K562 (cell line): Measurements from ENCODE around the gene NRF1. TPM values are rescaled to one million over a fixed set of nuclear protein-coding genes. Genes with fewer than 3 reads are reported as not detected.

Experiments
- ATAC-seq: fragments of 200-7000 bp; cut with Tn5 transposase; 3 replicates; pipeline ENCODE4 v1.9.1; 2020; ENCODE audit warnings: moderate library complexity
- BruUV-seq: library from RNA; stranded (reverse); fragments of 400-500 nt; replicated peaks from 2 replicates; lab custom pipeline; 2021; lab: Mats Ljungman, UMichigan
- CTCF ChIA-PET: fragments of 300-600 bp; formaldehyde crosslinking; extraction: SDS; loops from one replicate; lab custom pipeline; 2021; ENCODE audit warnings: low intra/inter-chr PET ratio; lab: Yijun Ruan, JAX
- POLR2A ChIA-PET: fragments of 300-600, 350-650 bp; sonication (Branson Sonifier 250); formaldehyde crosslinking; extraction: SDS; loops from one replicate; lab custom pipeline; 2021; ENCODE audit warnings: antibody characterized with exemption, inconsistent platforms; lab: Yijun Ruan, JAX
- DNase-seq, 4 experiments: peaks; one replicate each; pipeline versions ENCODE4 v3.0.0 to v3.0.0-alpha.2; 2011 to 2018; ENCODE audit warnings: low spot score in 3 of 4, mixed read lengths in 3 of 4; ENCODE audit errors: extremely low read depth in 1 of 4
- FAIRE-seq: peaks from 2 replicates; lab custom pipeline; 2011; peaks lifted over from hg19 to GRCh38; lab: Jason Lieb, UNC
- H2AFZ ChIP-seq: 2 replicates; pipeline ENCODE4 v1.6.0; 2011; ENCODE audit warnings: low read depth, low read length, control low read depth, inconsistent platforms
- H3K27ac ChIP-seq: fragments of 200-600 bp; 3 replicates; pipeline ENCODE4 v1.8.0; 2011; ENCODE audit warnings: low read depth, mild to moderate bottlenecking, control low read depth, inconsistent platforms, low read length, moderate library complexity, mixed read lengths; ENCODE audit errors: extremely low read depth
- H3K27me3 ChIP-seq, 2 experiments: fragments of 300-600 bp in 1 of 2; 2 replicates in 1 of 2; 3 replicates in 1 of 2; pipeline versions ENCODE4 v1.6.0 to v1.8.0; 2011; ENCODE audit warnings: inconsistent platforms in 2 of 2, low read length in 2 of 2, mild to moderate bottlenecking in 1 of 2, mixed read lengths in 1 of 2, moderate library complexity in 1 of 2; ENCODE audit not compliant: control insufficient read depth in 2 of 2, insufficient read depth in 2 of 2
- H3K36me3 ChIP-seq: fragments of 300-600 bp; 3 replicates; pipeline ENCODE4 v1.8.0; 2011; ENCODE audit warnings: mild to moderate bottlenecking, low read length, inconsistent platforms; ENCODE audit not compliant: control insufficient read depth, insufficient read depth
- H3K4me1 ChIP-seq, 2 experiments: fragments of 200-600 bp in 1 of 2; replicated peaks in 1 of 2; 2 replicates in 1 of 2; 3 replicates in 1 of 2; pipeline versions ENCODE4 v1.5.1 to v1.8.0; 2011; ENCODE audit warnings: inconsistent platforms in 2 of 2, low read length in 2 of 2, mild to moderate bottlenecking in 1 of 2, mixed read lengths in 1 of 2, moderate library complexity in 1 of 2; ENCODE audit not compliant: control insufficient read depth in 2 of 2, insufficient read depth in 2 of 2
- H3K4me2 ChIP-seq: 2 replicates; pipeline ENCODE4 v1.6.1; 2011; ENCODE audit warnings: low read length, control low read depth, inconsistent platforms, mixed read lengths; ENCODE audit not compliant: insufficient read depth
- H3K4me3 ChIP-seq: fragments of 200-600 bp; sonication (generic), shearing (Covaris generic); 2 replicates; pipeline ENCODE4 v1.5.1; 2016; ENCODE audit warnings: control low read depth, inconsistent platforms
- H3K79me2 ChIP-seq: fragments of 200-600 bp; 3 replicates; pipeline ENCODE4 v1.8.0; 2011; ENCODE audit warnings: low read length, inconsistent platforms; ENCODE audit not compliant: control insufficient read depth, insufficient read depth
- H3K9ac ChIP-seq, 2 experiments: 2 replicates each; pipeline versions ENCODE4 v1.6.0 to v1.6.1; 2011; ENCODE audit warnings: low read depth in 2 of 2, low read length in 2 of 2, control low read depth in 1 of 2, inconsistent platforms in 1 of 2, mild to moderate bottlenecking in 1 of 2, mixed read lengths in 1 of 2; ENCODE audit not compliant: insufficient read depth in 1 of 2
- H3K9me1 ChIP-seq: one replicate; pipeline ENCODE4 v1.6.0; 2011; ENCODE audit warnings: inconsistent platforms, mild to moderate bottlenecking, low read length, moderate library complexity; ENCODE audit not compliant: control insufficient read depth, insufficient read depth
- H3K9me3 ChIP-seq: replicated peaks from 2 replicates; pipeline ENCODE4 v1.5.1; 2011; ENCODE audit warnings: low read depth, low read length, inconsistent platforms; ENCODE audit not compliant: control insufficient read depth, insufficient read depth
- H4K20me1 ChIP-seq: replicated peaks from 2 replicates; pipeline ENCODE4 v1.6.1; 2011; ENCODE audit warnings: low read length, inconsistent platforms, mixed read lengths; ENCODE audit not compliant: control insufficient read depth, insufficient read depth
- CLOCK ChIP-seq: fragments of 250-450 bp; sonication (Bioruptor Pico); IDR thresholded peaks from 2 replicates; pipeline ENCODE4 v1.4.0; 2020; ENCODE audit warnings: mild to moderate bottlenecking, moderate library complexity, borderline replicate concordance
- HCFC1 ChIP-seq: IDR thresholded peaks from 2 replicates; pipeline ENCODE4 v1.6.1; 2012; ENCODE audit warnings: low read depth, low read length, improper control_type of control experiment
- RREB1 ChIP-seq: fragments of 250-450 bp; sonication (Bioruptor Pico); IDR thresholded peaks from 2 replicates; pipeline ENCODE4 v1.4.0; 2020
- STAT6 ChIP-seq: sonication (generic); formaldehyde crosslinking; IDR thresholded peaks from 2 replicates; pipeline ENCODE4 v1.8.1; 2023; ENCODE audit warnings: mild to moderate bottlenecking, missing genetic modification reagents
- TEAD1 ChIP-seq, 2 experiments: fragments of 450-650 bp in 1 of 2; sonication (generic) in 1 of 2; formaldehyde crosslinking; IDR thresholded peaks; 2 replicates each; pipeline versions ENCODE4 v1.4.0 to v1.8.0; 2020 to 2022; ENCODE audit warnings: mild to moderate bottlenecking in 2 of 2, missing genetic modification reagents in 1 of 2
- U2AF2 ChIP-seq: fragments of 200-400 bp; formaldehyde crosslinking; optimal IDR thresholded peaks from 2 replicates; pipeline ENCODE3; 2017; ENCODE audit warnings: low read depth, mild to moderate bottlenecking, low read length
- XRCC4 ChIP-seq: IDR thresholded peaks from one replicate; pipeline ENCODE4 v1.6.1; 2011; ENCODE audit not compliant: insufficient read depth, insufficient read length; ENCODE audit errors: extremely low read depth
- ZNF140 ChIP-seq: fragments of 250-450 bp; sonication (Bioruptor Pico); IDR thresholded peaks from 2 replicates; pipeline ENCODE4 v1.8.0; 2021; ENCODE audit warnings: moderate library complexity, mild to moderate bottlenecking, inconsistent platforms
- ZNF146 ChIP-seq: IDR thresholded peaks from one replicate; pipeline ENCODE4 v1.6.1; 2018; ENCODE audit warnings: missing compliant biosample characterization; ENCODE audit not compliant: unreplicated experiment
- ZNF217 ChIP-seq: sonication (generic); formaldehyde crosslinking; IDR thresholded peaks from 2 replicates; pipeline ENCODE4 v1.8.0; 2022; ENCODE audit warnings: mild to moderate bottlenecking, missing genetic modification reagents
- ZNF586 ChIP-seq: fragments of 450-650 bp; formaldehyde crosslinking; conservative IDR thresholded peaks from 2 replicates; pipeline ENCODE4 v1.4.0; 2020; ENCODE audit warnings: mild to moderate bottlenecking, moderate library complexity
- WGBS: fragments of 100-300 bp; shearing (Covaris generic); methylation state at CpG from one replicate; pipeline ENCODE4 v1.1.6; 2016; ENCODE audit warnings: low coverage, mixed read lengths; ENCODE audit not compliant: insufficient coverage; ENCODE audit errors: missing lambda C conversion rate; 5-methylcytosine and 5-hydroxymethylcytosine counted together
- in situ Hi-C: fragments of 300-500 bp; cut with MboI; formaldehyde crosslinking; loops from 4 replicates; pipeline ENCODE4 v1.15.0; 2018; ENCODE audit warnings: inconsistent platforms, mixed read lengths
- intact Hi-C: fragments of 100-400 bp; cut with micrococcal nuclease; formaldehyde crosslinking; loops from 2 replicates; pipeline ENCODE4 v1.14.2; 2022
- polyA plus RNA-seq, 8 experiments: library from polyadenylated mRNA; depleted of rRNA in 4 of 8; stranded (reverse) in 5 of 8; unstranded in 3 of 8; fragments of >200 nt; fragmentation: Nextera tagmentation in 2 of 8; fragmentation: Illumina TruSeq in 1 of 8; extraction: Ambion mirVana in 2 of 8; extraction: Trizol in 1 of 8; gene quantifications; 2 replicates each; pipeline versions ENCODE4 v1.2.1 to v1.2.3, GENCODE V29; 2011 to 2014; ENCODE audit warnings: inconsistent platforms in 1 of 8, missing spikeins in 1 of 8
- total RNA-seq, 7 experiments: library from RNA; depleted of rRNA in 6 of 7; stranded (reverse); fragments of >200 nt in 6 of 7; fragmentation: Illumina TruSeq in 2 of 7; extraction: Trizol in 2 of 7; gene quantifications; 2 replicates each; pipeline versions ENCODE4 v1.2.1 to v1.2.3, GENCODE V29; 2011 to 2021; ENCODE audit warnings: low replicate concordance in 1 of 7

The NRF1 gene
- total and polyA plus RNA-seq, 9 of the 15 experiments (the other 6 are each of a cell fraction or from before 2014, with no cell fraction given): 8.6 to 28.8 (median 20.3) TPM

GRCh38 chr7:129671266-129671665 is 59.7 kb downstream of the NRF1 start:
- no peak overlapping the region for H3K9ac ChIP-seq
- H3K27me3 ChIP-seq: no peaks in the 10 kb centered on the region
- no peak overlapping the region for H3K4me3 ChIP-seq
- TF ChIP-seq RREB1 (CRISPR knock-in tag): no peak
- TF ChIP-seq ZNF140 (CRISPR knock-in tag): no peak
- TF ChIP-seq ZNF146 (CRISPR knock-in tag): no peak
- TF ChIP-seq U2AF2: no peak
- TF ChIP-seq HCFC1: no peak
- TF ChIP-seq STAT6 (CRISPR knock-in tag): no peak
- no peak for TF ChIP-seq CLOCK
- no peak for TF ChIP-seq XRCC4
- no peak for TF ChIP-seq TEAD1 (CRISPR knock-in tag; IDR thresholded peaks at IDR 0.05)
- no peak for TF ChIP-seq ZNF217 (CRISPR knock-in tag)
- TF ChIP-seq ZNF586: no peak
- TF ChIP-seq, all 486 proteins: peak for 0
- Histone ChIP-seq H3K9me1 (no peaks in the 10 kb centered on the region), H3K4me1 (peaks cover 0 to 1% of the 10 kb centered on the region in 2 experiments; a peak in 1 of 5 replicates), H3K27ac (no peak overlapping the region), H3K36me3 (peaks cover 25% of the 10 kb centered on the region), H4K20me1 (no peaks in the 10 kb centered on the region), H3K9me3 (peaks cover 11% of the 10 kb centered on the region), H2AFZ (no peak overlapping the region), H3K4me2 (no peak overlapping the region), H3K79me2 (no peaks in the 10 kb centered on the region)
- intact Hi-C loops (no loop called here), in situ Hi-C loops (no loop called here)
- ChIA-PET POLR2A (no interaction called here), CTCF (no interaction called here)
- BruUV-seq: no TSS peak
- no peak for FAIRE-seq
- ATAC-seq: no peak
- WGBS: 92% methylated on average over 9 of the region's 9 CpGs
- DNase-seq: no peak
